NCI-H128 (cell line): ENCODE results near the gene OTUD5.
"Not testable (repeated sequence)": the region's sequence is repeated elsewhere in the genome, so short reads cannot be mapped to it uniquely, and the experiment has no call there.

Experiments used
- DNase-seq: peaks from one replicate; lab custom pipeline; 2025; ENCODE audit not compliant: unreplicated experiment; lab: John Stamatoyannopoulos, UW

Gene OTUD5, protein sequence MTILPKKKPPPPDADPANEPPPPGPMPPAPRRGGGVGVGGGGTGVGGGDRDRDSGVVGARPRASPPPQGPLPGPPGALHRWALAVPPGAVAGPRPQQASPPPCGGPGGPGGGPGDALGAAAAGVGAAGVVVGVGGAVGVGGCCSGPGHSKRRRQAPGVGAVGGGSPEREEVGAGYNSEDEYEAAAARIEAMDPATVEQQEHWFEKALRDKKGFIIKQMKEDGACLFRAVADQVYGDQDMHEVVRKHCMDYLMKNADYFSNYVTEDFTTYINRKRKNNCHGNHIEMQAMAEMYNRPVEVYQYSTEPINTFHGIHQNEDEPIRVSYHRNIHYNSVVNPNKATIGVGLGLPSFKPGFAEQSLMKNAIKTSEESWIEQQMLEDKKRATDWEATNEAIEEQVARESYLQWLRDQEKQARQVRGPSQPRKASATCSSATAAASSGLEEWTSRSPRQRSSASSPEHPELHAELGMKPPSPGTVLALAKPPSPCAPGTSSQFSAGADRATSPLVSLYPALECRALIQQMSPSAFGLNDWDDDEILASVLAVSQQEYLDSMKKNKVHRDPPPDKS

GRCh38 chrX:48957477-48957826 lies at the start of gene OTUD5:
OTUD5 (minus strand) TSS chrX:48957607; CDS start chrX:48957570, 37 bp downstream.
- DNase-seq, result peak; percentile 58

GRCh38 chrX:49003696-49004095 lies 46.3 kb upstream of the OTUD5 start:
- no peak for DNase-seq

DNA sequence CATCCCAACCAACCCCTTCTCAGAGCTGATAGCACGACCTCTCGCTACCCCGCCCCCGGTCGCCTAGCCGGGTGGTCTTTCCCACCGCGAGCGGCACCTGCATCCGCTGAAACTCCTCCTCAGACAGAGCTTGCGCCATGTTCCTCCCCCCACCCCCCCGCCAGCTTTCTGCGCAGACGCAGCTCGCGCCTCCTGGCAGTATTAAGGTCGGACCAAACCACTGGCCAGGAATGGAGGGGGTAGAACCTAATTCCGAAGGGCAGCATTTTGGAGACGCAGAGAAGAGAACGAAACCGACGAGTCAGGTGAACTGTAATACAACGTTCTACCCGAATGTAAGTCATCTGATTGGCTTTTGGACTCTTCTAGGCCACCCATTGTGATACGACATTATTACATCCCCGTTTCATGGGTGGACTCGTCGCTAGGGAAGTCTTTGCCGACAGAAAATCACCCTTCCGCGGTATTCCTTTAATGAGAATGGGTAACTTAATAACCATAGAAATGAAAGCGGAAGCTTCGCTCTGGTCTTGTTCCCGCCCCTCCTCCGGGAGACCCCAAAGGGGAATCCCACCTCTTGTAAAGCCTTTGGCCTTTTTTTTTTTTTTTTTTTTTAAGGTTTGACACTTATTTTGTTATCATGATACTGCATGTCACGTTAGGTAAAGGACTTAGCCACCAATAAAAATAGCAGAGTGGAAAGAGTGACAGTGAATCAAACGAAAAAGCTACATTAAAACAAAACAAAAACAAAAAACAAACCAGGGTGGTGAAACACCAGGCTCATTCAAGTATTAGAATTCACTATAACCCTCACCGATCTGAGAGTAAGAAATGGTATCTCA lies 44.9 kb upstream of the OTUD5 start, which contains the start of gene GRIPAP1:
Gene GRIPAP1, minus strand, starts transcription at position 174 of the 845 bp plus-strand sequence. Its CDS starts 35 bp downstream, at position 139.
- peak; percentile 71 for DNase-seq

- no peak for DNase-seq
These were observed 44.2 kb upstream of the OTUD5 start for GRCh38 chrX:49001521-49002090.

GRCh38 chrX:49000636-49001035 lies 43.2 kb upstream of the OTUD5 start:
- no peak for DNase-seq

- DNase-seq, result no peak
These were observed 41.6 kb upstream of the OTUD5 start for GRCh38 chrX:48999030-48999429.

GRCh38 chrX:48998391-48998790 lies 41.0 kb upstream of the OTUD5 start:
- no peak for DNase-seq

- DNase-seq, result no peak
These were observed 40.5 kb upstream of the OTUD5 start for GRCh38 chrX:48997865-48998264.

DNA sequence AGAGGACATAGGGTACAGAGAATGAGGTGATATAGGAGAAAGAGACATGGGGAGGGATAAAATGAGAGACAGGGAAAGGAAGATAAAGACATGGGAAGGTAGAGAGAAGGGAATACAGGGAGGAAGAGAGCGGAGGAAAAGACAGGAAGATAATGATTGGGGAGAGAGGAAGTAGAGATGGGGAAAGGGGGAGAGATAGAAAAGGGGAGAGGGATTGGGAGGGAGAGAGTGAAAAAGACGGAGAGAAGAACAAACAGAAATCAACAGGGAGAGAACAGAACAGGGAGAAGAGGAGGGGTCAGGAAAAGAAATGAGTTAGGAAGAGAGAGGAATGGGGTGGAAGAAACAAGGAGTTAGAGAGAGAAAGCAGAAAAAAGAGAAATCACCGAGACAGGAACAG lies 40.0 kb upstream of the OTUD5 start:
- no peak for DNase-seq

DNA sequence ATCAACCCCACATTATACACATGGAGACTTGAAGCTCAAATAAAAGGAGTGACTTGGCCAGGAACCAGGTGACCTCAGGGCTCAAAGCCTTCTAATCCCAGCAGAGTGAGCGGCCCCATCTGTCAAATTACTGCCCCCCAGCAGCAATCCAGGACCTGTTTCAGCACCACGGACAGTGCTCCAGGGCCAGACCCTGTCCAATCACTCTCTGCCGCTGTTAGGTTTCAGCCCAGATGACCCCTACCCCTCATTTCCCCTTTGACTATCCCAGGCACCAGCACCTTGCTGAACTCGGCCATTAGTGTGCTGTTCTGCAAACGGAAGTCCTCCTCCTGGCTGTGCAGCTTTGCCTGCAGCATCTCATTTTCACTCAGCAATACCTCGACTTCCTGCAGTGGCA lies 39.6 kb upstream of the OTUD5 start:
- DNase-seq, result no peak

GRCh38 chrX:48992341-48992740 lies 34.9 kb upstream of the OTUD5 start:
- DNase-seq, result no peak

- no peak for DNase-seq
These were observed 32.1 kb upstream of the OTUD5 start for GRCh38 chrX:48989483-48989882.

- DNase-seq, result no peak
These were observed 26.5 kb upstream of the OTUD5 start for GRCh38 chrX:48983896-48984295.

GRCh38 chrX:48983081-48983480 lies 25.7 kb upstream of the OTUD5 start:
- no peak for DNase-seq

DNA sequence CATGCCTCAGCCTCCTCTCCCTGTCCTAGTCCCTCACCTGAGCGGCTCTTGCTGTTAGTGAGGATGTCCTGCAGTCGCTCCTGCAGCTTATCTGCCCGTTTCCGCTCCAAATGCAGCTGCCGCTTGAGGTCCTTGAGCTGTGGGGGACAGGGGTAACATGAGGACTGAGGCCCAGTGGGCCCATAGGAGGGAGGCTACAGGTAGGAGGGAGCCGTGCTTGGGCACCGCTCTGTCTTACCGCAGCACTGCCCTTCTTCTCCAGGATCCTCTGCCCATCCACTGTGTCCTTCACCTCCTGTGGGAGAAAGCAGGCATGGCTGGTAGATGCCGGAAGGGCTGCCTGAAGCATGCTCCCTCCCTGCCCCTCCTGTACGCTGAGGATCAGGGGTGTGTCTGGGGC lies 23.8 kb upstream of the OTUD5 start:
- no peak for DNase-seq

- DNase-seq, result not testable (repeated sequence)
These were observed 22.9 kb upstream of the OTUD5 start for GRCh38 chrX:48980341-48980740.

DNA sequence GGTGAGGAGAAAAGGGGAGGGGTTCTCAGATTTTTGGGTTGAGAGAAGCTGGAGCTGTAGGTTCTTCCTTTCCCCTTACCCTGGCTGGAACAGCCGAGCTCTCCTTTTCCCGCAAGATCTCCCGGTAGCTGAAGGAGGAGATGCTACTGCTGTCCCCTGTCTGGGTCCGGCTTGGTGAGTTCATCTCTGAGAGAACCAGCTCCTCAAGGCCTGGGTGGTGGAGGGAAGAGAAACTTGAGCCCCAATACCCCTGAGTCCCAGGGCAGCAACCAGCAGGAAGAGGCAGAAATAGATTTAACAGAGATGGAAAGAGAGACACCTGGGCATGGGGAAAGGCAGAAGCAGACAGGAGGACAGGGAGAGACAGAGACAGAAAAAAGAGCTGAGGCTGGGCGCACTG lies 20.8 kb upstream of the OTUD5 start:
- no peak for DNase-seq

- DNase-seq, result no peak
These were observed 18.7 kb upstream of the OTUD5 start for GRCh38 chrX:48976086-48976485.

- no peak for DNase-seq
These were observed 18.1 kb upstream of the OTUD5 start for GRCh38 chrX:48975541-48975940.

DNA sequence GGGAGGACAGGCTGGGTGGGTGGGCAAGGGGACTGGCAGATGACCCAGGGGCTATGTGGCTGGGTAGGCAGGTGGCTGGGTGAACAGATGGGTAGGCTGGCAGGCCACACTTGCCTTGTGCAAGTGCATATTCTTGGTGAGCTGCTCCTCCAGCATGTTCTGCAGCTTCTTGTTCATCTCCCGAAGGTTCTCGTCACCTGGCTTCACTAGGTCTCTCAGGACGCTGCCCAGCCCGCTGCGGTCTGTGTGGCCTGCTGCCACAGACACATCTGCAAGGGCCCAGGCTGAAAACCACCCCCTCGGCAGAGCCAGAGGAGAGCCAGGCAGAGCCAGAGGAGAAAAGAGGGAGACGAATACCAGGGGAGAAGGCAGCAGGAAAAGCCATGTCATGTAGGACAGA lies 17.6 kb upstream of the OTUD5 start:
- DNase-seq, result no peak

- DNase-seq, result no peak
These were observed 17.2 kb upstream of the OTUD5 start for GRCh38 chrX:48974574-48974973.
